ACC112 (cell line): ENCODE results near the gene ERICH6.

Source experiments
- H2AFZ ChIP-seq: fragments of 200-600 bp; sonication (generic); one replicate; pipeline ENCODE4 v1.6.0; 2017; ENCODE audit warnings: antibody characterized with exemption, low read length; ENCODE audit not compliant: unreplicated experiment
- H3K27ac ChIP-seq: fragments of 200-600 bp; sonication (generic); 2 replicates; pipeline ENCODE4 v1.5.1; 2014; ENCODE audit warnings: low read depth, mild to moderate bottlenecking, antibody characterized with exemption, low read length, moderate library complexity
- H3K27me3 ChIP-seq: fragments of 200-600 bp; sonication (generic); 2 replicates; pipeline ENCODE4 v1.6.1; 2014; ENCODE audit warnings: mild to moderate bottlenecking, antibody characterized with exemption, low read length, moderate library complexity, mixed read lengths; ENCODE audit not compliant: insufficient read depth
- H3K36me3 ChIP-seq: fragments of 200-600 bp; sonication (generic); 2 replicates; pipeline ENCODE4 v1.6.1; 2016; ENCODE audit warnings: mild to moderate bottlenecking, antibody characterized with exemption, low read length, moderate library complexity, mixed read lengths; ENCODE audit not compliant: insufficient read depth
- H3K4me1 ChIP-seq: fragments of 200-600 bp; sonication (generic); one replicate; pipeline ENCODE4 v1.6.1; 2016; ENCODE audit warnings: low read length, mixed read lengths; ENCODE audit not compliant: insufficient read depth, unreplicated experiment, control insufficient read depth
- H3K4me3 ChIP-seq: fragments of 200-600 bp; sonication (generic); 2 replicates; pipeline ENCODE4 v1.5.1; 2014; ENCODE audit warnings: mild to moderate bottlenecking, low read depth, low read length
- H3K79me2 ChIP-seq: fragments of 200-600 bp; sonication (generic); one replicate; pipeline ENCODE4 v1.6.0; 2016; ENCODE audit warnings: low read length; ENCODE audit not compliant: control insufficient read depth, unreplicated experiment, insufficient read depth

The ERICH6 gene

GRCh38 chr3:150611666-150612065, 92.1 kb downstream of the ERICH6 start:
- Histone ChIP-seq H3K79me2 (peaks cover 76% of the 10 kb centered on the region), H3K4me3 (no peak overlapping the region), H3K27me3 (no peaks in the 10 kb centered on the region), H3K4me1 (peaks cover 5% of the 10 kb centered on the region), H2AFZ (no peak overlapping the region), H3K27ac (no peak overlapping the region), H3K36me3 (peaks cover 20% of the 10 kb centered on the region)

GRCh38 chr3:150610785-150611184, 92.9 kb downstream of the ERICH6 start:
- peaks cover 23% of the 10 kb centered on the region for H3K36me3 ChIP-seq
- no peak overlapping the region for H2AFZ ChIP-seq
- peaks cover 12% of the 10 kb centered on the region for H3K4me1 ChIP-seq
- no peak overlapping the region for H3K4me3 ChIP-seq
- H3K27ac ChIP-seq = no peak overlapping the region
- H3K27me3 ChIP-seq = no peaks in the 10 kb centered on the region
- H3K79me2 ChIP-seq = peaks cover 83% of the 10 kb centered on the region

GRCh38 chr3:150609988-150610387, 93.7 kb downstream of the ERICH6 start:
- H3K4me3 ChIP-seq = no peak overlapping the region
- H3K27ac ChIP-seq = no peak overlapping the region
- peaks cover 18% of the 10 kb centered on the region for H3K4me1 ChIP-seq
- no peaks in the 10 kb centered on the region for H3K27me3 ChIP-seq
- H3K36me3 ChIP-seq = peaks cover 23% of the 10 kb centered on the region
- H2AFZ ChIP-seq = no peak overlapping the region
- peaks cover 91% of the 10 kb centered on the region for H3K79me2 ChIP-seq
